ENCODE results near the gene TTC38.
"Not testable (repeated sequence)": the region's sequence is repeated elsewhere in the genome, so short reads cannot be mapped to it uniquely, and the experiment has no call there.

Gene TTC38

DNA sequence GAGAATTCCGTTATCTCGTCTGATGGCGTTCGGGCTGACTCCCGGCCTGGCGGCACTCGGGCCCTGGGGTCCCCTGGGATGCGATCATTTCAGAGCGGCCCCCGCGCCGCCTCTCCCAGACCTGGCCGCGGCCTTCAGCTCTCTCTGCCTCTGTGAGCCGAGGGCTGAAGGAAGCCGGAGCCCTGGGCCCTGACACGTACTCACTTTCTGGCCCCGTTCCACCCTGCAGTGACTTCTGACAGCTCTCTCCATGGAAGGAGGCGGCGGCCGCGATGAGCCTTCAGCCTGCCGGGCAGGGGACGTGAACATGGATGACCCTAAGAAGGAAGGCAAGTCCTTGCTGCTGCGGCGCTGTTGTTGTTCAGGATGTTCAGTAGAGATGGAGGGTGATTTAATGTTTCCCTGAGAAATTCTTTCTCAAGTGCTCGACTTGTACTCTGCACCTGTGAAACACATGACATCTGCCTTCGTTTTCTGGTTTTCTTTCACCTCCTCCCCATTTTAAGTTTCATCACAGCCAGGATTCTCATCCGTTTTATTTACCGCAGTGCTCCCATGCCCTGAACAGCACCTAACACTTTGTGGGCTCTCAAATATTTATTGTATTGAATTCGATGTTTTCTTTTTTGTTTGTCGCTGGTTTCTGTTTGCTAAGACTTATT is 29.5 kb downstream of the TTC38 start:
- DNase-seq: no peak

DNA sequence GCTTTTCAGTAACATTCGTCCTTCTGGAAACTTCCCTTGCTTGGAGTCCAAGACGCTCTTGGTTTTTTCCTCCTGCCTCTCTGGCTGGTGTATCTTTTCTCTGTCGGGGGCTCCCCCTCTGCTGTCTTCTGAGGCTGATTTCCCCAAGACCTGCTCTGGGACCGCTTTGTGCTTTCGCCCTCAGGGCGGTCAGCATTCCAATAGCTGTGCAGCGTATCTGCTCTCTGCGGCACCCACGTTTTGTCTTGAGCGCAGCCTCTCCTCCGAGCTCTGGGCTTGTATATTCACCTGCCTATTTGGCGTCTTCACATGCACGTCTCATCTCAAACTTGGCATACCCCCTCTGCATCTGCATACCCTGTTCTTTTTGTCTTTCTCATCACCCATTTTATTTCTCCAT is 31.3 kb downstream of the TTC38 start:
- no peak for DNase-seq

DNA sequence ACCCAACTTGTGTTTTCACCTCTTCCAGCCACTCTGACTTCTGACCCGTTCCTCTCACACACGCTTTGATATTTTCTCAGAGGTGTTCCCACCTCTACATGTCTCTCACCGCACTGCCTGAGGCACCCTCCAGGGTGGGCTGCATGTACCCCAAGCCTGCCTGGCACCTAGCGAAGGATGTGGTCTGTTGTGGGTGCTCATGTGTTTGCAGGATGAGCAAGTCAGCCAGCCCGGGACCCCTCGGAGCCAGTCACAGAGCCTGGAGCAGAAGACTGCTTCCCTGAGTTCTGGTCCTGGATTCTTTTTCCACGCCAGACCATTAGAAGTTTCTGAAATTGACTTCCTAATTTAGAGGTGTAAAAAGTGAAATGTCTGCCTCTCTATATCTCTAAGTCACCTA is 32.7 kb downstream of the TTC38 start:
- no peak for DNase-seq

DNA sequence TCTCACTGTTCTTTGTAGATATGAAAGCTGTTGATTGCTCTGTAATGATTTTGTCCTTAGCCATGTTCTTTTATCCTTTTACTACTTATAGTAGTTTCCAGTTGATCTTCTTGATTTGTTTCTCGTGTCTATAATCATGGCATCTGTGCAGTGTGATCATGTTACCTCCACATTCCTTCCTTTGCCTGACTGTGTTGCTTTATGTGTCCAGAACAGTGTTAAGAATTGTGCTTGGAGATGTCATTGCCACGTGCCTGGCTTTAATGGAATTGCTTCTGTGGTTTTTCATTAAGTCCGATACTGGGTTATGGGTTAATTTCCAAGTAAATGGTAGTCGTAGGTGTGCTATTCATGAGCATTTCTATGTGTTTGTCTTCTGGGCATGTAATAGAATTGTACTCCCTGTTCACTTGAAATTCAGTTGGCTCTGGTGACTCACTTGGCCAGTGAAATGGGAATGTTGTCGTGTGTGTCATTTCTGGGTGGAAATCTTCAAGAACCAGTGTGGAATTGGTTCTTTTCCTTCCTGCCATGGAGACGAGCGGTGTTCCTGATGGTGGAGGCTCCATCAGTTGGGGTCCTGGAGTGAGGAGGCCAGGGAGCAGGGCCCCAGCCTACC is 35.6 kb downstream of the TTC38 start:
- no peak for DNase-seq

DNA sequence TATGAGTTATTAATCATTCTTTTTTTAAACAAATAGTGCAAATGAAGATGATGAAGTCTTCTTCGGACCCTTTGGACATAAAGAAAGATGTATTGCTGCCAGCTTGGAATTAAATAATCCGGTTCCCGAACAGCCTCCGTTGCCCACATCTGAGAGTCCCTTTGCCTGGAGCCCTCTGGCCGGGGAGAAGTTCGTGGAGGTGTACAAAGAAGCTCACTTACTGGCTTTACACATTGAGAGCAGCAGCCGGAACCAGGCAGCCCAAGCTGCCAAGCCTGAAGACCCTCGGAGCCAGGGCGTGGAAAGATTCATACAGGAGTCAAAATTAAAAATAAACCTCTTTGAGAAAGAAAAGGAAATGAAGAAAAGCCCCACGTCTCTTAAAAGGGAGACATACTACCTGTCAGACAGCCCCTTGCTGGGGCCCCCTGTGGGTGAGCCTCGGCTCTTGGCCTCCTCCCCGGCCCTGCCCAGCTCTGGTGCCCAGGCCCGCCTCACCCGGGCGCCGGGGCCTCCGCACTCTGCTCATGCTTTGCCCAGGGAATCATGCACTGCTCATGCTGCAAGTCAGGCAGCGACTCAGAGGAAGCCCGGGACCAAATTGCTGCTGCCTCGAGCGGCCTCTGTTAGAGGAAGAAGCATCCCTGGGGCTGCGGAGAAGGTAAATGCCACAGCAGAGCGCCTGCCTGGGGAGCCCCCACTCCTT is 40.6 kb downstream of the TTC38 start:
- DNase-seq: no peak

DNA sequence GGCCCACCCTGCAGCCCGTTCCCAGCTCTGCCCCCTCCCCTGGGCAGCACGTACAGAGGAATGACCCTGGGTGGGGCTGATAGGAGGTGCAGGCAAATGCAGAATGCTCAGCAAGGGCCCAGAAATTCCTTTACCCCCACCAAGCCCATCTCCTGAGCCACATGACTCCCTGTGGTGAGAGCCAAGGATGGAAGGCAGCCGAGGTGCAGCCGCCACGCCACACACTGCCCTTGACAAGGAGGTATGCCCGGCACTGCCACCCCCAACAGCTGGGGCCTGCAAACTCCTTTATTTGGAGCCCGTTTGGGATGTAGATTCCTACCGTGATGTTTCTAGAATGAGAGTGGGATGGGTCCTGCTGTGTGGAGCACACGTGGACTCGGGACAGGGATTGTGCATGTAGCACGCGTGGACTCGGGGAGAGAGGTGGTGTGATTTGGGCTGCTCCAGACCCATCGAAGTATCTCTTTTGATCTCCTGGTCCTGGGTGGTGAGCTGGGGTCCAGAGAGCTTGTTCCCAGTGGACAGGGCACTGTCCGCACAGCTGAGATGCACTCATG is 41.8 kb downstream of the TTC38 start:
- no peak for DNase-seq

DNA sequence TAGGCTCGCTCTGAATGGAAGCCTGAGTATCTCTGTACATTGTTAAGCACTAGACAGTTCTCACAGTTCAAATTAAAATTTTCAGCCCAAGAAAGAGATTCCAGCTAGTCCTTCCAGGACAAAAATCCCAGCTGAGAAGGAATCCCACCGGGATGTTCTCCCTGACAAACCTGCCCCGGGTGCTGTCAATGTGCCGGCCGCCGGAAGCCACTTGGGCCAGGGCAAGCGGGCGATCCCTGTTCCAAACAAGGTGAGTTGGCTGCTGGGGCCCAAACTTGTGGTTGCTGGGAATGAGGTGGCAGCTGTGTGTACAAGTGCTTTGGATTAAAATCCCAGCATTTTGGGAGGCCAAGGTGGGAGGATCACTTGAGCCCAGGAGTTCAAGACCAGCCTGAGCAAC is 44.2 kb downstream of the TTC38 start:
- no peak for DNase-seq

DNA sequence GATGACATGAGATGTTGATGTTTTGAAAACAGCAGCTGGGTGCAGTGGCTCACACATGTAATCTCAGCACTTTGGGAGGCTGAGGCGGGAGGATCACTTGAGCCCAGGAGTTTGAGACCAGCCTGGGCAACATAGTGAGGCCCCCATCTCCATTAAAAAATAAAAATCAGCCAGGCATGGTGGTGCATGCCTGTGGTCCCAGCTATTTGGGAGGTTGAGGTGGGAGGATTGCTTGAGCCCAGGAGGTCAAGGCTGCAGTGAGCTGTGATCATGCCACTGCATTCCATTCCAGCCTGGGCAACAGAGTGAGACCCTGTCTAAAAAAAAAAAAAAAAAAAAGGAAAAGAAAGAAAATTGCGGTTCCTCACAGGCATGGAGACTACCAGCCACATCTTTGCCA is 45.0 kb downstream of the TTC38 start:
- not testable (repeated sequence) for DNase-seq

DNA sequence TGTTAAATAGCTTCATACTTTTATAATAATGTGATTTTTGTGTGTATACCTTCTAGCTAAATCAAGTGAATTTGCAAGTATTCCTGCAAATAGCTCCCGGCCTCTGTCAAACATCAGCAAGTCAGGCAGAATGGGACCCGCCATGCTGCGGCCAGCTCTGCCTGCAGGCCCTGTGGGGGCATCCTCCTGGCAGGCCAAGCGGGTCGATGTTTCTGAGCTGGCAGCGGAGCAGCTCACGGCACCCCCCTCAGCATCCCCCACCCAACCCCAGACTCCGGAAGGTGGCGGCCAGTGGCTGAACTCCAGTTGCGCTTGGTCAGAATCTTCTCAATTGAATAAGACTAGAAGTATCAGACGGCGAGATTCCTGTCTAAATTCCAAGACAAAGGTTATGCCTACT is 48.2 kb downstream of the TTC38 start:
- DNase-seq: no peak

DNA sequence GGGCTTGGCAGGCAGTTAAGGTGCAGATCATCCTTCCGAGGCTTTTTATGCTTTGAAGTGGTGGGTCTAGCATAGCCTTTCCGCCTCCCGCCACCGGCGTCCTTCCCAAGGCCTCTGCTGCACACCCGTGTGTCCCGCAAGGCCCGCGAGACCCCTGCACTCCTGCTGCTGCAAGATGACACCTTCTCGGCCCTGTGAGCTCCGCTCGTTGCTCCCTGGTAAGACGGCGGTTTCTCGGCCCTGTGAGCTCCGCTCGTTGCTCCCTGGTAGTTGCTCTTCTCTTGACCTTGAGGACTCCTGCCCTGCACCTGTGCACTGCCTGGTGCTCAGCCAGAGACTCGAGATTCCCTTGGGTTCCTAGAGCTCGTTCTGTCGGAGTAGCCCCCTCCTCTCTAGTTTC is 49.8 kb downstream of the TTC38 start:
- no peak for DNase-seq

DNA sequence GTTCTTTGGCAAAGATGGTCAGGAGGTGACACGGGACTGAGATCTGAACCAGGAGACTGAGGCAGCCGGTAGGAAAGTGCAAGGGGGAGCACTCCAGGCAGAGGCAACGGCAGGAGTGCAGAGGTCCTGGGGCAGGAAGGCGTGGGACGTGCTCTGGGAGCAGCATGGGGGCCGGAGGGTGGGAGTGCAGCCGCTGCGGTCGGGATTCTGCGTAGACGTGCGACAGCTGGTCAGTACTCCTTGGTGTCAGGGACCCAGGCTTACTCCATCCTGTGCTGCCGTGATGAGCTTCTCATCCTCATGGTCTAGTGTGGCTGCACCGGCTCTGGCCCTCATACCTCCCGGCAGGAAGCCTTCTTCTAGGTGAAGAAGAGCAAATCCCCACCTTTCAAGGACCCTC is 50.8 kb downstream of the TTC38 start:
- DNase-seq: no peak

DNA sequence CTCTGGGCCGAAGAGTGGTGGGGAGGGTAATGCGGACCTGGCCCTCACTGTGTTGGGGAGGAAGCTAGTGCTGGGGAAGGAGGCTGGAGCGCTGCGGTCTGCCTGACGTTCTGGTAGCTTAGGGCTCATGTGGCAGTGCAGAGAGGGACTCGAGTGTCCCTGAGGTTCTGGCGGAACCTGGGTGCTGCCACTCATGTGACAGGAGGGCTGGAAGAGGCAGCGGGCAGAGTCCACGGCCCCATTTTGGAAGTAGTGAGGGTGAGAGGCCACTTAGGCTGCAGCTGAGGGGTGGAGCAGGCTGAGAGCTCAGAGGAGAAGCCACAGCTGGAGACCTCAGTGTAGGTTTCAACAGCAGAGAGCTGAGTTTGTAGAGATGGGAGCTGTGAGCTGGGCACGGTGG is 51.5 kb downstream of the TTC38 start:
- no peak for DNase-seq

DNA sequence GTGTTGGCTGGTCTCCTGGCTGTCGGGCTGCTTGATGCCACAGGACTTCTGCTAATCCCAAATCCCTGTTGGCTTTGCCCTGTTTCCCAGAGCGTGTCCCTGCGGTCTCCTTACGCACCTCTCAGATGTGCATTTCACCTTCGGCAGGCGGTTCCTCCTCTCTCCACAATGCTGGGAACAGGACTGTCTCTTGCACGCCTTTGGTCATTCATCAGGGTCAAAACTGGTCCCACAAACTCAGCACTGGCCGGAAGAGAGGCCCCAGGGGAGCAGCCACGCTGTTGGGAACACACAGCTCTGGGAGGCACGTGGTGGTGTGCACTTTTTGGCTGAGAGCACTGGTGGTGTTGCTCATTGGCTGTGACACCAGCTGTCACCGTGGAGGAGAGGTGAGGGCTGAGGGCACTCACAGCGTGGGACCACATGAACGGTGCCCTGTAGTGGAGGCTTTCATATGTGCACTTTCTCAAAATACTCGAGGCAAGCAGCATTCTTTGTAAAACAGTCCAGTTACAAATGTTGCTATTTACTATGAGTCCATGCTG is 52.4 kb downstream of the TTC38 start:
- no peak for DNase-seq

DNA sequence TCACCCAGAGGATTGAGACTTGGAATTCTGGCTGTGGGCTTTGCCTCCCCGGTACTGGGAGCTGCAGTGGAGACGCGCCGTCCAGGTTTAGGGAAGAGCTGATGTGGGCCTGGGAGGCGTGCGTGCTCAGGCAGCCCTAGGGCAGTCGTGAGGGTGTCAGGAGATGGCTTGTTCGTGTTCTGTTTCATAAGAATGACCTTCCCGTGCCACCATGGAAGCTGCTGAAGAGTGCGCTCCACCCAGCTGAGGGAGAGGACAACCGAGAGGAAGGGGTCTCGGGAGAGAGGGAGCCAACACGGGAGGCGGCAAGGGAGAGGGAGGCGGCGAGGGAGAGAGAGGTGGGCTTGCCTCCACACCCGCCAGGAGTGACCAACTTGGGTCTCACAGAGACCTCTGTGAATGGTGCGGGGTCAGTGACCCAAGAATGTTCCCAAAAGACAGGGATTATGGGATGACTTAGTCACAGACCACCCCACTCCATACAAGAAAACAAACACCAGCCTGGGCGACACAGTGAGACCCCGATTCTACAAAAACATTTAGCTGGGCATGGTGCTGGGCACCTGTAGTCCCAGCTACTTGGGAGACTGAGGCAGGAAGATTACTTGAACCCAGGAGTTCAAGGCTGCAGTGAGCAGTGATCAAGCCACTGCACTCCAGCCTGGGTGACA is 53.0 kb downstream of the TTC38 start:
- no peak for DNase-seq

DNA sequence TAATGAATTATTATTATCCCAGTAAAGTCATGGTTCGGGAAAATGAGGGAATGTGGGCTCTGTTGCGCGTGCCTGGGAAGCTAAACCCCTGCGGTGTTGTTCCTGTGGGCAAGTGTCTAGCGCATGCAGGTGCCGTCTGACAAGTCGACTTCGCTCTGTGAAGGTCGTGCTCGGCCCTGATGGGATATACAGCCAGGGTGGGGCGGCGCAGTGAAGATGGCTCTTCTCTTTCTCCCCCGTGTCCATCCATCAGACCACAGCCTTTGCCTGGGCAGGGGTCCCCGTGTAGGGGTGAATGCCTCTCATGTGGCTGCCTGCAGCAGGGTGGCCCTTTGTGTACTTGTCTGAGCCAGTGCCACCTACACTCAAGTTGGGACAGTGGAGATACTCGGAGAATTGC is 54.9 kb downstream of the TTC38 start:
- DNase-seq: no peak

DNA sequence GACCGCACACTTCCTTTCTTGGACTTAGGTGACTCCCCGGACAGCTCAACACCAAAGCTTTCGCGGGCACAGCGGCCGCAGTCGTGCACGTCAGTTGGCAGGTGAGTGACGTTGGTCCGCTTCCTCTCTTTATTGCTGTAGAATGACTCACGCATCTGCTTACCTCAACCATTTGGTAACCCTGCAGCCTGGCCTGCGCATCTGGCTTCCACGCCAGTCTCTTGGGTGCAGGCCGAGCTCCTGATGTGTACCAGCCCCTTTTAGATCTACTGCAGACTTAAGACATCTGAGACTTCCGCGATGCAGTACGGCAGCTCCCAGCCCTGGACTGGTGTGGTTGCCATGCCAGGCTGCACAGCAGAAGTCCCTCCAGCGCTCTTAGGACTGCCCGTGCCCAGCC is 55.4 kb downstream of the TTC38 start:
- DNase-seq: no peak

DNA sequence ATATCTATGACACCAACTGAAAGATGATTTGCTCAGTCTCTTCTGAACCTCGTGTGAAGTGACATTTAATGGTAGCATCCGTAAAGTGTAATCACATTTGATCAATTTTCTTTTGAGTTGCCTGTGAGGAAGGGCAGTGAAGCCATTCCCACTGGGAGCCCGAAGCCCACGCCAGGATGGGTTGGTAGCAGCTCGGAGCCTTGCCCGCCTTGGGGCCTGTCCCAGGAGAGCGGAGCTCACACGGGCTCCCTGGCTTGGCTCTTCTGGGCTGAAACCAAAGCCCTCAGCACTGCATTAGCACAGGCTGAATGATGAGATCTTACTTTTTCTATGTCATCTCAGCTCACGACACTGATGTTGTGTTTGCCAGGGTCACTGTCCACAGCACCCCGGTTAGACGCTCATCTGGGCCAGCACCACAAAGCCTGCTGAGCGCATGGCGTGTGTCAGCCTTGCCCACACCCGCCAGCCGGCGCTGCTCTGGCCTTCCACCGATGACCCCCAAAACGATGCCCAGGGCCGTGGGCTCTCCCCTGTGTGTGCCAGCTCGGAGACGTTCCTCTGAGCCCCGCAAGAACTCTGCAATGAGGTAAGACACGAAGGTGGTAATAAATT is 58.4 kb downstream of the TTC38 start:
- no peak for DNase-seq

DNA sequence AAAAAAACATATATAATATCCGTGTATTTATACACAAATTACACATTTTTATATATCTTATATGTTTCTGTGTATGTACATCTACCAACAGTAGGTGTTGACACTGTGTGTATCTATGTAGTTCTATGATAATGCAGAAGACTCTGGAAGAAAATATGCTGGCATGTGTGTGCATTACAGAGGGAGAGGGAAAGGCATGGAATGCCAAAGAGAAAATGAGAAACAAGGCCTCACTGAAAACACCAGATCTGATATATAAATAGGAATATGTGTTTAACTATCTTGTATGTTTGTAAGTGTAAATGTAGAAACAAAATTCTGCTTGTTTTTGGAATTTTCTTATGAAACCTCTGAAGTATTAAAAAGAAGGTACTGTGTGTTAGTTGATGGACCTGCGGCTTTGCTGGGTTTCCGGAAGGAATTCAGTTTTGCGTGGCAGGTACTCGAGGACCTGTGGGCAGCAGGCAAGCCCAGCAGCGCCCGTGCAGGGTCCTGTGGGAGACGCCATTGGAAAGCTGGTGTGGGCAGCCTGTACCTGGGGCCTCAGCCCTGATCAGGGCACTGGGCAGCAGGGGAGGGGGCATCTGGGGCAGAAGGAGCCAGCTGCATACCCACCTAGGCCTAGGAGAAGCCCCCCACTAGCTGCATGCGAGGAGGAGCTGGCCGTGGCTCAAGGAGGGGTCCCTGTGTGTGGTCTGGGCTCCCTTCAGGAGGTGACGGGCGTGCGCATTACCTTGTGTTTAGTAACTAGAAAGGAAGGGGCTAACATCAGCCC is 60.1 kb downstream of the TTC38 start:
- no peak for DNase-seq

DNA sequence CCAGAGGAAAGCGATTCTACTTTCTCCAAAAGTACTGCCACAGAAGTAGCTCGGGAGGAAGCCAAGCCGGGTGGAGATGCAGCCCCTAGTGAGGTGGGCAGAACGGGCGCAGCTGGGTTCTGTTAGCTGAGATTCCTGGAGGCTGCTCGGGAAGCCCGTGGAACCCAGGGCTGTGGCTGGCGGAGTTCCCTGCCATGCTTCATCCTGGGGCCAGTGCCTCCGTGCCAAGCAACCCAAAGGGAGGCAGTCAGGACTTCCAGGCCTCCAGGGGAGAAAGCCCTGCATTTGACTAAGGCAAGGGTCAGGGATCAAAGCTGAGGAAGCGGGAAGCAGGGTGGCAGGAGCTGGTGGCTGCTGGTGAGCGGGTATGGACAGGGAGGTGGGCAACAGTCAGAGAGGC is 61.0 kb downstream of the TTC38 start:
- no peak for DNase-seq

DNA sequence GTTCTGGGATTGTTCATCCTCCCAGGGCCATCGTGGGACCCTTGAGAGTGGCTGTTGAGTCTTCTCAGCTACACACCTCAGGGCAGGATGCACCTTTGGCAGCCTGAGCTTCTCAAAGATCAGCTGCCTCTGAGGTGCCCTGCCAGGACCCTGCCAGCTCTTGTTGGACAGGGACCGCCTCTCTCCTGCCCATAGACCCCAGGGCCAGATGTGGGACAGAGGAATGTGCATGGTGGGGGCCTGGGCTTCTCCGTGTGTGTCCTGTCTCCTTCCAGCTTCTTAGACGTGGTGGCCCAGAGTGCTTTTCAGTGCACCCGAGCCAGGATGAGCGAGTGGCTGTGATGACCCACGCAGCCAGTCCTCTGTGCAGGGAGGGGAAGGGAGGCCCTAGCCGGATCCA is 61.8 kb downstream of the TTC38 start:
- no peak for DNase-seq

DNA sequence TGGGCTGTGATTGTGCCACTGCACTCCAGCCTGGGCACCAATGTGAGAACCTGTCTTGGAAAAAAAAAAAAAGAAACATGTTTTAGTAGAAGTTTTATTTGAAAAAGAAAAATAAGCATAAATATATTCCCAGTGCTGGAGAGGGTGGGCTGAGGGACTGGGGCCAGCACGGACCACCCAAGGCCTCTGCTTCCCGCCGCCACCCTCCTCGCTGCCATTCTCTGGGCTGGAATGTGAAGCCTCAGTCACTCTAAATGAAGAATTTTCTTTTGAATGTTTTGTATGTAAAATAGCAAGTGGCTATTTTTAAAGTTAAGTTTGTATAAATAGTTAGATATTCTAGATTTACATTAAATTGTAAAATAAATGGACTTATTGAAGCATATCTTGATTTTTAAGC is 62.6 kb downstream of the TTC38 start:
- DNase-seq: no peak

DNA sequence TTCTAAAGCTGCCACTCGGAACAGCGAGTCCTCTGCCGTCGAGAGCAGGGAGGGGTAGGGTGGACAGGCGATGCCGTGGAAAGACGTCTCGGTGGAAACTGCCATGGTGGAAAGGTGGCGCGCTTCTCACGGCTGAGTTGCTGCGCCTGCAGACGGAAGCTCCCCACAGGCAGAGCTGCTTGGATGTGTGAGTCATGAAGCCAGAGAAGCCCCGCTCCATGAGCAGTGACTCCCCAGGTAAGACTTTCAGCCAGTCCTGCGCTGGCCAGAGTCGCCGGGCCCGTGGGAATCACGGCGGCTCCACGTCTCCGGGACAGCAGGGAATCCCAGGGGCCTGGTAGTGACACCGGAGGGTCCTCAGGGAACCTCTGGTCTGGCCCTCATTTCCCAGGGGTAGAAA is 63.7 kb downstream of the TTC38 start:
- DNase-seq: no peak
